D721Med (cell line): Measurements from ENCODE around the gene TOR2A.

Source experiments
- DNase-seq: peaks from one replicate; pipeline ENCODE4 v3.0.0; 2011; ENCODE audit warnings: low spot score; ENCODE audit not compliant: insufficient read length
- FAIRE-seq: peaks from 2 replicates; lab custom pipeline; 2011; peaks lifted over from hg19 to GRCh38; lab: Jason Lieb, UNC
- TF ChIP-seq, protein P1 (sequence below): IDR thresholded peaks from 2 replicates; pipeline ENCODE4 v1.5.1; 2012; ENCODE audit warnings: mild to moderate bottlenecking, control low read depth; ENCODE audit not compliant: insufficient read depth; ENCODE audit errors: missing control alignments

The TOR2A gene

DNA sequence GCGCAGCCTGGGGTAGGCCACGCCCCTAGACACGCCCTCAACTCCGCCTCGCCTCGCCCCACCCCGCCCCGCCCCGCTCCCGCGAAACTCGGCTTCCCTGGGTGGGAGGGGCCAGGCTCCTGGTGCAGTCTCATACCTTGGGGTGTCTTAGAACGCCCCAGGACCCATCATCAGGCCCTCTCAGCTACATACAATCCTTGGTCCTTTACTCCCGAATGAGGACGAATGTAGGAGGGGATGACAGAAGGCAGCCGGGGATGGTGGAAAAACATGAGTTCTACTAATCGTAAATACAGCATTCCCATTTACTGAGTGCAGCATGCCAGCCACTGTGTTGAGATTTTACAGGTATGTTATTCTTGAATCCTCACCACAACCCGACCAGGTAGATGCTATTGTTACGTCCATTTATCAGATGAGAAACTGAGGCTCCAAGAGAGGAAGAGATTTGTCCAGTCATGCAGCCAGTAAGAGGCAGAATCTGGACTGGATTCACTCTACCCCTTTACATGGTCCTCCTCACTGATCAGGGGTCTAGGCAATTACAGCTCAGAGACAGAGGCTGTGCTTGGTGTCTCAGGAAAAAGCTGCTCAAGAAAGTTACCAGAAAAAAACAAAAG lies 36.6 kb upstream of the TOR2A start:
- TF ChIP-seq, protein P1, sequence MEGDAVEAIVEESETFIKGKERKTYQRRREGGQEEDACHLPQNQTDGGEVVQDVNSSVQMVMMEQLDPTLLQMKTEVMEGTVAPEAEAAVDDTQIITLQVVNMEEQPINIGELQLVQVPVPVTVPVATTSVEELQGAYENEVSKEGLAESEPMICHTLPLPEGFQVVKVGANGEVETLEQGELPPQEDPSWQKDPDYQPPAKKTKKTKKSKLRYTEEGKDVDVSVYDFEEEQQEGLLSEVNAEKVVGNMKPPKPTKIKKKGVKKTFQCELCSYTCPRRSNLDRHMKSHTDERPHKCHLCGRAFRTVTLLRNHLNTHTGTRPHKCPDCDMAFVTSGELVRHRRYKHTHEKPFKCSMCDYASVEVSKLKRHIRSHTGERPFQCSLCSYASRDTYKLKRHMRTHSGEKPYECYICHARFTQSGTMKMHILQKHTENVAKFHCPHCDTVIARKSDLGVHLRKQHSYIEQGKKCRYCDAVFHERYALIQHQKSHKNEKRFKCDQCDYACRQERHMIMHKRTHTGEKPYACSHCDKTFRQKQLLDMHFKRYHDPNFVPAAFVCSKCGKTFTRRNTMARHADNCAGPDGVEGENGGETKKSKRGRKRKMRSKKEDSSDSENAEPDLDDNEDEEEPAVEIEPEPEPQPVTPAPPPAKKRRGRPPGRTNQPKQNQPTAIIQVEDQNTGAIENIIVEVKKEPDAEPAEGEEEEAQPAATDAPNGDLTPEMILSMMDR, result no peak
- DNase-seq (no peak), FAIRE-seq (no peak)

DNA sequence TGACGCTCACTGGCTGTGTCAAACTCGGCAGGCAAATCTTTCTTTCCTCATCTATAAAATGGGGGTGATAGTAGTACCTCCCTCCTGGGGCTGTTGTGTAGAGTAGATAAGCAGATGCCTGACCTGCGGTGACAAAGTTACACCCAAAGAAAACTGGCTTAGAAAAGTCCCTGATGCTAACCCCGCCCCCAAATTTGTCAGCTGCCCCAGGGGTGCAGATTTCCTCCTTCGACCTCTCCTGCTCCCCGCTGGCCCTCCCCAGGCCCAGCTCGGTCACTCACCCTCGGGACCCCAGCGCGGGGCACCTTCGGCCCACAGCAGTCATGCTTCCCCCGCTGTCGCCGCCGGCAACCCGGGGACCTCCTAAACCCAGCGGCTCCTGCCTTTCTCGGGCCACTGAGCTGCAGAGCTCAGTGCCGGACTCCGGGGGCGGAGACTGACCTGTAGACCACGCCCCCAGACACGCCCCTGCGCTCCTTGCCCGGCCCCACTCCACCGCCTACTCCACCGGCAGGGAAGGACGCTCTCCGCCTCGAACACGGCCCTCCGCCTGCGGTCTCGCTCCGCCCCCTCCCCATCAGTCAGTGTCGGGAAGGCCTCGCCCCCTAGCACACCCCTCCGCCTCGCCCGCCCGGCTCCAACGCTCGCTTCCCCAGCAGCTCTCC lies 35.9 kb upstream of the TOR2A start:
- DNase-seq (peak; percentile 88), FAIRE-seq (no peak)
- TF ChIP-seq, protein P1, result no peak

DNA sequence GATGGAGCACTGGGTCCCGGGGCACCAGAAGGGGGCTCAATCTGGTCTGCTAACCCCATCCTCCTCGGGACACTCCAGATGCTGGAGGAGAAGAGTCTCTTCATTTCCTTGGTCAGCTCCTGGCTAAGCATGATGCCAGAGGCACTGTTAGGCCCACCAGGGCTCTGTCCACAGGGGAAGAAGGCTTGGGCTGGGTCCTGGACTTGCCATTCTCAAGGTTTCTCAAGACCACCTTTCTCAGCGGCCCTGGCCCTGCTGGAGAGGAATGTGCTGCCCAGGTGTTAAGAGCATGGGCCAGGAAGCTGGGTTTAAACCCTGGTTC lies 35.5 kb upstream of the TOR2A start:
- FAIRE-seq, result no peak
- TF ChIP-seq, protein P1, result no peak
- DNase-seq, result no peak

DNA sequence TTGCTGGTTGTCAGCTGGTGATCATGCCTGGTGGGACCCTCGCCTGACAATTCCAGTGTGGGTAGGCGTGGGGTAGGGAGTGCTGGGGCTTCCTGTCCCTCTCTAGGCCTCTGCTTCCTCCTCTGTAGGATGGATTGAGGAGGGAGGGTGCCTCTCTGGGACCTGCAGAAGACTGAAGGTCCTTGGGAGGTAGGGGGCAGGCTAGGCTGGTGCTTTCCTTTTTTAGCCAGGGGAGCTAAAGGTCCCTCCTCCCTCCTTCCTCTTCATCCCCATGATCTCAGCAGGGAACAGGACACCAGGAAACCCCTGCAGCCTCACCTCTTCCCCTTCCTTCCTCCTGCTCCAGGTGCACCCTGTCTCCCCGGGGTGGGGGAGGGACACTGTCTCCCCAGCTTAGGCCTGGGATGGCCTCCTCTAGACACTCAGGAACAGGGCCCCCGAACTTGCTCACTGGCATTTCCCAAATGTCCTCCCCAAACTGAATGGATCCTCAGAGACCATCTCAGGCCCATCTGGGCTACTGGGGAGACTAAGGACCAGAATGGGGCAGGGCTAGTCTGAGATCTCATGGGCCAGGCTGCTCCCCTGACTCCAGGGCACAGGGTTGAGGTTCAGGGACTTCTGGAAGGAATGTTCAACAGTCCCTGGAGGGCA lies 35.0 kb upstream of the TOR2A start:
- FAIRE-seq, result no peak
- no peak for DNase-seq

DNA sequence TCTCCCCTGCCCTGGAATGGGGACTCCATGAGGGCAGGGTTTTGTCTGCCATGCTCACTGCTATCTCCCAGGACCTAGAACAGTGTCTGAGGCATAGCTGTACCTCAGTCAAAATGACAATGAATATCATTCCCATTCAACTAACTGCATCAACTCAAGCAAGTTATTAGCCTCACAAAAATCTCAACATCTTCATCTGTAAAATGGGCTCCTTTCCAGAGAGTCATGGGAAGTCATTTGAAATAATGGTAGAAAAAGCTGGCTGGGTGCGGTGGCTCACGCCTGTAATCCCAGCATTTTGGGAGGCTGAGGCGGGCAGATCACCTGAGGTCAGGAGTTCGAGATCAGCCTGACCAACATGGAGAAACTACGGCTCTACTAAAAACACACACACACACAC lies 34.0 kb upstream of the TOR2A start:
- FAIRE-seq, result no peak
- TF ChIP-seq, protein P1, result no peak
- DNase-seq, result no peak

More for the DNA sequence above, 35.0 kb upstream of the TOR2A start:
- TF ChIP-seq, protein P1, result no peak

DNA sequence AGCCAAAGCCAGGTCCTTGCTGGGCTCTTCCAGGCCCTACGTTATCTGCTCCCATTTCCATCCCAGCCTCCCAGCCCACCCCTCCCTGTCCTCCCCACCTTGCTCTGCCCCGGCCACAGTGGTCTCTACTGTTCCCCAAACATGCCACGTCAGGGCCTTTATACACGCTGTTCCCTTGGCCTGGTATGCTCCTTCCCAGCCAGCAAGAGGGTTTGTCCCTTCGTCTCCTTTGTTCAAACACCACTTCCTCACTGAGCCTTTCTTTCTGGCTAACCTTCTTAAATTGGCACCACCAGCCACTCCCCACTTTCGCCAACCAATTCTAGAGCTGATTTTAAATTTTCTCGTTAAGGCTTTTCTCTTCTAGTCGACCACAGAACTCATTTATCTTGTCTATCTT lies 33.6 kb upstream of the TOR2A start:
- TF ChIP-seq, protein P1, result no peak
- FAIRE-seq (no peak), DNase-seq (no peak)

DNA sequence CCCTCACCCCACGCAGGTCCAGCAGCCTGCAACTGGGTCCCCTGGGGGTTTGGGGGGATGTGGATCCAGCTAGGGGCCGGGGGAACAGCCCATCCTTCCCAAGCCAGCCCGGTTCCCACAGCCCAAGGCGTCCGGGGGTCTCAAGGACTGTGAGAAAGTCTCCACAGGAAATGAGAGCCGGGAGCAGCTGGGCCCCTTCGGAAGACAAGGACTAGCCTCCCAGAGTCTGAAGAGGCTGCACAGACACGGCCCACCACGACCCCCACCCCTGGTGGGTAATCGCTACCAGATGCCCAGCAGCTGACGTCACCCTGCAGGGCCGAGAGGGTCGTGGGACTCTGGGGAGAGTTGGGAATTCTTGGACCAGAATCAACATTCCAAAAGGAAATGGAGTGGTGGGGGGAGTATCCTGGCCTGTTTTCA lies 32.8 kb upstream of the TOR2A start:
- TF ChIP-seq, protein P1, result no peak
- no peak for DNase-seq
- FAIRE-seq, result no peak
